Erythroblast (primary cell): ENCODE results near the gene DMRT3.

ENCODE experiments used
- GATA1 ChIP-seq: IDR thresholded peaks from 2 replicates; pipeline ENCODE4 v1.6.1; 2011; ENCODE audit warnings: low read depth, mild to moderate bottlenecking, control low read depth, low read length, moderate library complexity
- POLR2A ChIP-seq: IDR thresholded peaks from 2 replicates; pipeline ENCODE4 v1.6.1; 2011; ENCODE audit warnings: mild to moderate bottlenecking, low read length

GRCh38 chr9:1009101-1009707 is 32.7 kb downstream of the DMRT3 start:
- TF ChIP-seq POLR2A (no peak), GATA1 (no peak)
